ENCODE data around the gene MOCOS.

Gene MOCOS, protein sequence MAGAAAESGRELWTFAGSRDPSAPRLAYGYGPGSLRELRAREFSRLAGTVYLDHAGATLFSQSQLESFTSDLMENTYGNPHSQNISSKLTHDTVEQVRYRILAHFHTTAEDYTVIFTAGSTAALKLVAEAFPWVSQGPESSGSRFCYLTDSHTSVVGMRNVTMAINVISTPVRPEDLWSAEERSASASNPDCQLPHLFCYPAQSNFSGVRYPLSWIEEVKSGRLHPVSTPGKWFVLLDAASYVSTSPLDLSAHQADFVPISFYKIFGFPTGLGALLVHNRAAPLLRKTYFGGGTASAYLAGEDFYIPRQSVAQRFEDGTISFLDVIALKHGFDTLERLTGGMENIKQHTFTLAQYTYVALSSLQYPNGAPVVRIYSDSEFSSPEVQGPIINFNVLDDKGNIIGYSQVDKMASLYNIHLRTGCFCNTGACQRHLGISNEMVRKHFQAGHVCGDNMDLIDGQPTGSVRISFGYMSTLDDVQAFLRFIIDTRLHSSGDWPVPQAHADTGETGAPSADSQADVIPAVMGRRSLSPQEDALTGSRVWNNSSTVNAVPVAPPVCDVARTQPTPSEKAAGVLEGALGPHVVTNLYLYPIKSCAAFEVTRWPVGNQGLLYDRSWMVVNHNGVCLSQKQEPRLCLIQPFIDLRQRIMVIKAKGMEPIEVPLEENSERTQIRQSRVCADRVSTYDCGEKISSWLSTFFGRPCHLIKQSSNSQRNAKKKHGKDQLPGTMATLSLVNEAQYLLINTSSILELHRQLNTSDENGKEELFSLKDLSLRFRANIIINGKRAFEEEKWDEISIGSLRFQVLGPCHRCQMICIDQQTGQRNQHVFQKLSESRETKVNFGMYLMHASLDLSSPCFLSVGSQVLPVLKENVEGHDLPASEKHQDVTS

DNA sequence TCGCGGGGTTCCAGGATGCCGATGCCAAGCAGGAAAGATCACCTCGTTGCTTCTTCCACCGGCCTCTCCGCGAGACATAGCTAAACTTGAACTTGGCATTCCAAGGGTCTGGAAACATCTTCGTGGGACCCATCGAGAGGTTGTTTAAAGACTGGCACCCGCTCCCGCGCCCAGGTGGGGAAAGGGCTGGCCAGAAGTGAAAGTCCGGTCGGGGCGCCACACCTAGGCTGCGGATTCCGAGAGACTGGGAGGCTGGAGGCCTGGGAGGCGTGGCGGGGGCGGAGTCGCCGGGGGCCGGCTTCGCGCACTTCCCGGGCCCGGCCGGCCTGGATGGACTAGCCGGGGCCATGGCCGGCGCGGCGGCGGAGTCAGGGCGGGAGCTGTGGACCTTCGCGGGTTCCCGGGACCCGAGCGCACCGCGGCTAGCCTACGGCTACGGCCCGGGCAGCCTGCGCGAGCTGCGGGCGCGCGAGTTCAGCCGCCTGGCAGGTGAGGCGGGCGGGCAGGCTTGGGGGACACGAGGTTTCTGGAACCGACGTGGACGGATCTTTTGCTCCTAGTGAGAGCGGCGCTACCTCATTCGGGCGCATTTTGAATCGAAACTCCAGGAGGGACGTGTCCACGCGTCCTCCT, at the start of gene MOCOS:
Gene MOCOS, plus strand, starts transcription at position 305 of the 633 bp plus-strand sequence. Its CDS starts 43 bp downstream, at position 348.
- TF ChIP-seq, protein P1, sequence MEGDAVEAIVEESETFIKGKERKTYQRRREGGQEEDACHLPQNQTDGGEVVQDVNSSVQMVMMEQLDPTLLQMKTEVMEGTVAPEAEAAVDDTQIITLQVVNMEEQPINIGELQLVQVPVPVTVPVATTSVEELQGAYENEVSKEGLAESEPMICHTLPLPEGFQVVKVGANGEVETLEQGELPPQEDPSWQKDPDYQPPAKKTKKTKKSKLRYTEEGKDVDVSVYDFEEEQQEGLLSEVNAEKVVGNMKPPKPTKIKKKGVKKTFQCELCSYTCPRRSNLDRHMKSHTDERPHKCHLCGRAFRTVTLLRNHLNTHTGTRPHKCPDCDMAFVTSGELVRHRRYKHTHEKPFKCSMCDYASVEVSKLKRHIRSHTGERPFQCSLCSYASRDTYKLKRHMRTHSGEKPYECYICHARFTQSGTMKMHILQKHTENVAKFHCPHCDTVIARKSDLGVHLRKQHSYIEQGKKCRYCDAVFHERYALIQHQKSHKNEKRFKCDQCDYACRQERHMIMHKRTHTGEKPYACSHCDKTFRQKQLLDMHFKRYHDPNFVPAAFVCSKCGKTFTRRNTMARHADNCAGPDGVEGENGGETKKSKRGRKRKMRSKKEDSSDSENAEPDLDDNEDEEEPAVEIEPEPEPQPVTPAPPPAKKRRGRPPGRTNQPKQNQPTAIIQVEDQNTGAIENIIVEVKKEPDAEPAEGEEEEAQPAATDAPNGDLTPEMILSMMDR (IDR thresholded peaks at IDR 0.05; ENCODE audit: insufficient read depth, missing control alignments): no peak
- DNase-seq (ENCODE audit: insufficient read length, low spot score): peak; percentile 69

GRCh38 chr18:36139245-36139644, 48.1 kb upstream of the MOCOS start:
- TF ChIP-seq, protein P1 (IDR thresholded peaks at IDR 0.05; ENCODE audit: insufficient read depth, missing control alignments): no peak
- no peak for FAIRE-seq
- no peak for DNase-seq (ENCODE audit: insufficient read length, low spot score)

More for the DNA sequence above, at the start of gene MOCOS:
- no peak for FAIRE-seq

- no peak for FAIRE-seq
- TF ChIP-seq, protein P1 (IDR thresholded peaks at IDR 0.05; ENCODE audit: insufficient read depth, missing control alignments): no peak
- DNase-seq (ENCODE audit: insufficient read length, low spot score): no peak
These were observed 45.7 kb upstream of the MOCOS start for GRCh38 chr18:36141576-36141975.

- DNase-seq (ENCODE audit: insufficient read length, low spot score): no peak
- TF ChIP-seq, protein P1 (IDR thresholded peaks at IDR 0.05; ENCODE audit: insufficient read depth, missing control alignments): no peak
- peak; percentile 16 for FAIRE-seq
These were observed 44.5 kb upstream of the MOCOS start for GRCh38 chr18:36142751-36143150.

GRCh38 chr18:36143391-36143790, 43.9 kb upstream of the MOCOS start:
- FAIRE-seq (no peak), DNase-seq (ENCODE audit: insufficient read length, low spot score) (no peak)
- TF ChIP-seq, protein P1 (IDR thresholded peaks at IDR 0.05; ENCODE audit: insufficient read depth, missing control alignments): no peak

GRCh38 chr18:36149514-36150289, 37.6 kb upstream of the MOCOS start:
- DNase-seq (ENCODE audit: insufficient read length, low spot score) (no peak), FAIRE-seq (no peak)
- TF ChIP-seq, protein P1 (IDR thresholded peaks at IDR 0.05; ENCODE audit: insufficient read depth, missing control alignments): no peak
